AG04449 (cell line): Measurements from ENCODE around the gene EBPL.

ENCODE experiments used
- CTCF ChIA-PET: fragments of 350-600 bp; formaldehyde crosslinking; extraction: SDS; loops from one replicate; lab custom pipeline; 2021; ENCODE audit warnings: antibody characterized with exemption; lab: Yijun Ruan, JAX
- POLR2A ChIA-PET: fragments of 400-600, 350-600 bp; formaldehyde crosslinking; extraction: SDS; loops from one replicate; lab custom pipeline; 2020; ENCODE audit warnings: antibody characterized with exemption, inconsistent platforms; lab: Yijun Ruan, JAX
- DNase-seq: peaks from one replicate; pipeline ENCODE4 v3.0.0-alpha.2; 2010; ENCODE audit warnings: low read depth, low spot score
- H3K4me3 ChIP-seq: 2 replicates; pipeline ENCODE4 v1.5.1; 2011; ENCODE audit warnings: low read depth, mild to moderate bottlenecking, control low read depth, low read length
- CTCF ChIP-seq: IDR thresholded peaks from one replicate; pipeline ENCODE4 v1.5.1; 2011; ENCODE audit warnings: mild to moderate bottlenecking, moderate library complexity, low read length, control low read depth, inconsistent platforms; ENCODE audit not compliant: insufficient read depth; ENCODE audit errors: missing control alignments

EBPL gene

DNA sequence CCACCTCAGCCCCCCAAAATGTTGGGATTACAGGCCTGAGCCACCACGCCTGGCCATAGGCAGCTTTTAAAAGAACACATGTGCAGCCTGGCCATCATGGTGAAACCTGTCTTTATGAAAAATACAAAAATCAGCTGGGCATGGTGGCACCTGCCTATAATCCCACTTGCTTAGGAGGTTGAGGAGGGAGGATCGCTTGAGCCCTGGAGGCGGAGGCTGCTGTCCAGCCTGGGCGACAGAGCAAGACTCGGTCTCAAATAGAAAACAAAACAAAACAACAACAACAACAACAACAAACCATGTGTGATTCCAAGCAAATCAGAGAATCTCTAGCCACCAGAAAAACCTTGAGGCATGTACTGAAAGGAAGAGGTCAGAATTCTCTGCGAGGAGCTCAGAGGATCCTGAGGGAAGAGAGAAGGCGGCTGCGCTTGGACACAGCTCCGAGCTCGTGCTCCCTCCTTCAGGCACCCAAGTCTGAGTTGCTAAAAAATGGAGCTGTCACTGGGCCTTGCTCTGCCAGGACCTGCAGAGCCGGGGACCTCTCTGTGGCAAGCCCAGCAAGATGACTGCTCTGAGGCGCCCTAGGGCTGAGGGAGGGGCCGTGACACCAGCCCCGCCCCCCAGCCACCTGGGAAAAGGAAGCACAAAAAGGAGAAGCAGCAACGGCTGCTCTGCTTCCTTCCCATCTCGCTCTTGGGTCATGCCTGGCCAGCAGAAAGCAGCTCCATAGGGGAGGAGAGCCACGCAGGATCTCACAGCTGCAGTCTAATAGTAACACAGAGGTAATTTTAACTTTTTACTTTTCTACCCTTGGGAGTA lies 63.2 kb downstream of the EBPL start, which contains the start of gene ARL11:
Gene ARL11 (plus strand): TSS at position 677 of the 822 bp plus-strand sequence. CDS start 1,941 bp downstream, outside the sequence.
- no peak within 1 kb of the TSS for H3K4me3 ChIP-seq
- no peak for TF ChIP-seq CTCF
- CTCF ChIA-PET: no interaction called here
- POLR2A ChIA-PET: no interaction called here
- no peak for DNase-seq

DNA sequence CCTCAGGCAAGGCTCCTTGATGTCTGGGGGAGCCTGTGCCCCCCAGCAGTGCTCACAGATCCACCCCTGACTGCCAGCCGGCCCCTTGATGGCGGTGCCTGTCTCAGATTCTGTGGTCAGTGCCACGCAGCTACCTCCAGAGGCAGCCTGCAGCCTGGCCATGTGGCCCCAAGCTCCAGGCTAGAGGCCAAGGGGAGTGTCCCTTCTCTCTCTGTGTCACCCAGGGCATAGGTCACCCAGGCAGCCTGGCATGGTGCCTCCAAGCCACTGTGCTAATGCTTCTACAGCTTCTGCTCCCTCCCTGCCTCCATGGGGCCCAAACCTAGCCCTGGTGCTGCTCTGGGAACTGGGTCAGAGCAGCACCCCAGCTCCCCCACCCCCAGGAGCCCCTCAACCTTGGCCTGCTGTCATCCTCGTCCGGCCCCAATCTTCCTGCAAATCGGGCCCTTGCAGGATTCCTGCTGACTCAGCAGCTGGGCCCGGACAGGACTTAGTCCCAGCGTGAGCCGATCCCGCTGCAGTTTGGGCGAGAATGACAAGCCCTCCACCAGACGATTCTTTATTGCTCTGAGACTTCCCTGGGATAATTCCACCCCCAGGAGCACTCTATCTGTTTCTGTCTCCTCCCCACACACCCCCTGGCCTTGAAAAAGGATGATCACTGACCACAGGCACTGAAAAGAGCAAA lies 65.8 kb downstream of the EBPL start:
- CTCF ChIA-PET: no interaction called here
- POLR2A ChIA-PET: no interaction called here
- no peak for TF ChIP-seq CTCF
- no peak for DNase-seq
- H3K4me3 ChIP-seq: no peak overlapping the region

GRCh38 chr13:49624229-49624628 lies 67.1 kb downstream of the EBPL start:
- CTCF ChIA-PET: no interaction called here
- no peak for TF ChIP-seq CTCF
- no peak overlapping the region for H3K4me3 ChIP-seq
- POLR2A ChIA-PET: no interaction called here
- DNase-seq: no peak

DNA sequence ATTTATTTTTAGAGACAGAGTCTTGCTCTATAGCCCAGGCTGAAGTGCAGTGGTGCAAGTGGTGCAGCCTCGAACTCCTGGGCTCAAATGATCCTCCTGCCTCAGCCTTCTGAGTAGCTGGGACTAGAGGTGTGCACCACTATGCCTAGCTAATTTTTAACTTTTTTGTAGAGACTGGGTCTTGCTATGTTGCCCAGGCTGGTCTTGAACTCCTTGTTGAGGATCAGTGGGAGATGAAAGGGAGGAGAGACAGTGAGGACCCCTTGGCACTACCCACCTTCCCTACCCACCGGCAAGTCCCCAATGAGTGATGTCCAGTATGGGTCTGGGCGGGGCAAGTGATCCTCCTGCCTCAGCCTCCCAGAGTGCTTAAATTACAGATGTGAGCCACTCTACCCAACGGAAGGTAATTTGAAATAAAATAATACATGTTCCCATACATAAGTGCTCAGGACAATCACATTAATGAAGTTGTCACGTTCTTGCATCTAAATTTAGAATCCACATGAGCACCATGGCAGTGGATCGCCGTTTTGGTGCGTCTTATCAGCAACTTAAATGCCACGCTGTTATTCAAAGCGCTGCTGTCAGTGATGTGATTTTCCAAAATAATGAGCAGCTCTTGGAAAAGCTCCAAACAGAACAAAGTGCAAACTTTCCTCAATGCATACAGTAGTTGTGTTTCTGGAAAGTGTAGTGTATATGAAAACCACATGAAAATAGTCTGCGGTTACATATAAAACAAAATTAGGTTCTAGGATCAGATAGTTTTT lies 68.9 kb downstream of the EBPL start:
- ChIA-PET POLR2A (no interaction called here), CTCF (no interaction called here)
- H3K4me3 ChIP-seq: no peak overlapping the region
- DNase-seq: no peak
- TF ChIP-seq CTCF: no peak

DNA sequence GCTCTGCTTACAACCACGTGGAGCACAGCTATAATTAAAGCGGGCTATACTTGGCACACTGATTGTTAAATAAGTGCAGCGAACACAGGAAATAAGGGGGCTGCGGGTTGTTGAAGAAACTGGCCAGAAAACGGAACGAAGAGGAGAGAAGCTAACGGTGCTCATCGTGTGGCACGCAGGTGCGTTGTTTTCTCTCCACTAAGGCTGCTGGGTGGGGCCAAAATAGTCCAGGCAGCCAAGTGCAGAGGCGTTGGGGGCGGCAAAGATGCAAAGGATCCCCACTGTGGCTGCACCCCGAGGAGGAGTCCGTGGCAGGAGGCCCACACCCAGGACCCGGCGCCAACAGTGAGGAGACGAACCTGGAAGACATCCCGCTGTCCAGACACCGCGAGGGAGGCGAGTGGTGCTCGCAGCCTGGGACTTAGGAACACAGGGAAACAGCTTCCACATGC lies 71.1 kb downstream of the EBPL start:
- DNase-seq: no peak
- no peak overlapping the region for H3K4me3 ChIP-seq
- ChIA-PET CTCF (interaction anchor here (1.1 kb wide), 1 partner anchor 176 kb away, joined by 3 read pairs; no protein-coding TSS in a partner anchor), POLR2A (no interaction called here)
- no peak for TF ChIP-seq CTCF
